ENCODE results near the gene CD3E.

Gene CD3E

GRCh38 chr11:118304568-118305248 is at the start of gene CD3E:
Gene CD3E, plus strand, starts transcription at chr11:118304730. Its CDS starts 223 bp downstream, at chr11:118304953.
- peak; percentile 79 for DNase-seq (ENCODE audit: low spot score)

- no peak for DNase-seq (ENCODE audit: low spot score)
These were observed 46.1 kb upstream of the CD3E start for GRCh38 chr11:118258410-118258809.

- no peak for DNase-seq (ENCODE audit: low spot score)
These were observed 45.4 kb upstream of the CD3E start for GRCh38 chr11:118259138-118259537.

GRCh38 chr11:118260353-118260752 is 44.2 kb upstream of the CD3E start:
- DNase-seq (ENCODE audit: low spot score) = no peak

GRCh38 chr11:118263112-118263511 is 41.4 kb upstream of the CD3E start:
- no peak for DNase-seq (ENCODE audit: low spot score)

- no peak for DNase-seq (ENCODE audit: low spot score)
These were observed 40.6 kb upstream of the CD3E start, which contains the start of gene MPZL2 for GRCh38 chr11:118263695-118264568. Gene MPZL2, minus strand, starts transcription at chr11:118264297. Its CDS starts 144 bp downstream, at chr11:118264153.

- no peak for DNase-seq (ENCODE audit: low spot score)
These were observed 39.7 kb upstream of the CD3E start for GRCh38 chr11:118264569-118265465.

GRCh38 chr11:118265954-118266353 is 38.6 kb upstream of the CD3E start:
- no peak for DNase-seq (ENCODE audit: low spot score)

GRCh38 chr11:118267486-118267885 is 37.0 kb upstream of the CD3E start:
- no peak for DNase-seq (ENCODE audit: low spot score)

- DNase-seq (ENCODE audit: low spot score) = no peak
These were observed 32.5 kb upstream of the CD3E start for GRCh38 chr11:118272001-118272400.

- no peak for DNase-seq (ENCODE audit: low spot score)
These were observed 30.3 kb upstream of the CD3E start for GRCh38 chr11:118274186-118274585.

- no peak for DNase-seq (ENCODE audit: low spot score)
These were observed 29.4 kb upstream of the CD3E start for GRCh38 chr11:118275176-118275575.

GRCh38 chr11:118276422-118276821 is 28.1 kb upstream of the CD3E start:
- no peak for DNase-seq (ENCODE audit: low spot score)

GRCh38 chr11:118277312-118277711 is 27.2 kb upstream of the CD3E start:
- no peak for DNase-seq (ENCODE audit: low spot score)

- no peak for DNase-seq (ENCODE audit: low spot score)
These were observed 23.2 kb upstream of the CD3E start for GRCh38 chr11:118281284-118281683.

- DNase-seq (ENCODE audit: low spot score) = no peak
These were observed 21.9 kb upstream of the CD3E start for GRCh38 chr11:118282606-118283005.

- no peak for DNase-seq (ENCODE audit: low spot score)
These were observed 21.4 kb upstream of the CD3E start for GRCh38 chr11:118283037-118283636.

- DNase-seq (ENCODE audit: low spot score) = no peak
These were observed 20.7 kb upstream of the CD3E start for GRCh38 chr11:118283756-118284350.

- no peak for DNase-seq (ENCODE audit: low spot score)
These were observed 18.0 kb upstream of the CD3E start for GRCh38 chr11:118286545-118286944.

- DNase-seq (ENCODE audit: low spot score) = no peak
These were observed 17.5 kb upstream of the CD3E start for GRCh38 chr11:118287006-118287405.

- no peak for DNase-seq (ENCODE audit: low spot score)
These were observed 15.1 kb upstream of the CD3E start for GRCh38 chr11:118289401-118289800.
